PC-3 (cell line): Measurements from ENCODE around the gene ZNF692. TPM values are rescaled to one million over a fixed set of nuclear protein-coding genes. Genes with fewer than 3 reads are reported as not detected.
A peak's percentile ranks its signal among the peaks of the same experiment; 100 is the strongest.

Experiments
- ATAC-seq: fragments of 200-7000 bp; cut with Tn5 transposase; 2 replicates; pipeline ENCODE4 v1.9.1; 2020; ENCODE audit warnings: mild to moderate bottlenecking, moderate library complexity
- BruUV-seq: library from RNA; stranded (reverse); fragments of 400-500 nt; replicated peaks from 2 replicates; lab custom pipeline; 2021; lab: Mats Ljungman, UMichigan
- CTCF ChIA-PET: fragments of 300-600 bp; sonication (Branson Sonifier 250); formaldehyde crosslinking; loops from one replicate; lab custom pipeline; 2022; ENCODE audit warnings: antibody characterized with exemption; lab: Charles Lee
- POLR2A ChIA-PET: fragments of 300-600 bp; sonication (Branson Sonifier 250); formaldehyde crosslinking; loops from one replicate; lab custom pipeline; 2022; ENCODE audit warnings: antibody characterized with exemption; ENCODE audit not compliant: unreplicated experiment; lab: Charles Lee
- DNase-seq: peaks from one replicate; pipeline ENCODE4 v3.0.0-alpha.2; 2015
- H2AFZ ChIP-seq: fragments of 300-600 bp; sonication (generic); 2 replicates; pipeline ENCODE4 v1.6.0; 2016; ENCODE audit warnings: antibody characterized with exemption, low read length
- H3F3A ChIP-seq: fragments of 300-600 bp; sonication (generic); one replicate; pipeline ENCODE4 v1.6.0; 2017; ENCODE audit warnings: antibody characterized with exemption, low read length, control low read depth, mild to moderate bottlenecking; ENCODE audit not compliant: unreplicated experiment
- H3K27ac ChIP-seq: fragments of 300-600 bp; sonication (generic); 2 replicates; pipeline ENCODE4 v1.5.1; 2016; ENCODE audit warnings: mild to moderate bottlenecking, low read length
- H3K27me3 ChIP-seq: fragments of 300-600 bp; sonication (generic); 2 replicates; pipeline ENCODE4 v1.6.1; 2016; ENCODE audit warnings: low read length, mixed read lengths
- H3K36me3 ChIP-seq: fragments of 300-600 bp; sonication (generic); 2 replicates; pipeline ENCODE4 v1.6.1; 2016; ENCODE audit warnings: low read depth, mixed run types, low read length, mixed read lengths
- H3K4me1 ChIP-seq: fragments of 300-600 bp; sonication (generic); 2 replicates; pipeline ENCODE4 v1.5.1; 2016; ENCODE audit warnings: low read length; ENCODE audit not compliant: insufficient read depth
- H3K4me2 ChIP-seq: fragments of 300-600 bp; sonication (generic); 2 replicates; pipeline ENCODE4 v1.6.0; 2016; ENCODE audit warnings: low read length
- H3K4me3 ChIP-seq: fragments of 300-600 bp; sonication (generic); 2 replicates; pipeline ENCODE4 v1.5.1; 2016; ENCODE audit warnings: mild to moderate bottlenecking, low read length, mixed read lengths
- H3K79me2 ChIP-seq: fragments of 300-600 bp; sonication (generic); 2 replicates; pipeline ENCODE4 v1.6.1; 2017; ENCODE audit warnings: low read length, mixed read lengths
- H3K9ac ChIP-seq: fragments of 300-600 bp; sonication (generic); 2 replicates; pipeline ENCODE4 v1.6.0; 2016; ENCODE audit warnings: mild to moderate bottlenecking, low read length
- H3K9me2 ChIP-seq: fragments of 300-600 bp; sonication (generic); replicated peaks from 2 replicates; pipeline ENCODE4 v1.6.1; 2016; ENCODE audit warnings: mixed run types, low read length, mixed read lengths
- H3K9me3 ChIP-seq: fragments of 300-600 bp; sonication (generic); 2 replicates; pipeline ENCODE4 v1.6.1; 2016; ENCODE audit warnings: low read length, mixed read lengths
- H4K20me1 ChIP-seq: fragments of 300-600 bp; sonication (generic); 2 replicates; pipeline ENCODE4 v1.6.1; 2016; ENCODE audit warnings: low read length, mixed read lengths
- CTCF ChIP-seq: fragments of 300-600 bp; sonication (generic); conservative IDR thresholded peaks from 2 replicates; pipeline ENCODE4 v1.5.1; 2017; ENCODE audit warnings: antibody characterized with exemption, low read depth, mild to moderate bottlenecking, low read length
- EZH2 ChIP-seq: fragments of 300-600 bp; sonication (generic); IDR thresholded peaks from one replicate; pipeline ENCODE4 v1.6.1; 2017; ENCODE audit warnings: antibody characterized with exemption, mild to moderate bottlenecking, low read length; ENCODE audit not compliant: unreplicated experiment
- EZH2phosphoT487 ChIP-seq: fragments of 300-600 bp; sonication (generic); IDR thresholded peaks from 2 replicates; pipeline ENCODE4 v1.6.1; 2018; ENCODE audit warnings: mild to moderate bottlenecking, antibody characterized with exemption, low read length, borderline replicate concordance
- intact Hi-C: fragments of 100-400 bp; cut with micrococcal nuclease; formaldehyde crosslinking; loops from 2 replicates; pipeline ENCODE4 v1.9.0; 2023
- total RNA-seq: library from RNA; depleted of rRNA; stranded (reverse); fragments of >200 nt; gene quantifications from 2 replicates; pipeline ENCODE4 v1.2.3, GENCODE V29; 2014

The ZNF692 gene
- total RNA-seq, 1 experiment from 2014 or later, result 85.4 TPM

DNA sequence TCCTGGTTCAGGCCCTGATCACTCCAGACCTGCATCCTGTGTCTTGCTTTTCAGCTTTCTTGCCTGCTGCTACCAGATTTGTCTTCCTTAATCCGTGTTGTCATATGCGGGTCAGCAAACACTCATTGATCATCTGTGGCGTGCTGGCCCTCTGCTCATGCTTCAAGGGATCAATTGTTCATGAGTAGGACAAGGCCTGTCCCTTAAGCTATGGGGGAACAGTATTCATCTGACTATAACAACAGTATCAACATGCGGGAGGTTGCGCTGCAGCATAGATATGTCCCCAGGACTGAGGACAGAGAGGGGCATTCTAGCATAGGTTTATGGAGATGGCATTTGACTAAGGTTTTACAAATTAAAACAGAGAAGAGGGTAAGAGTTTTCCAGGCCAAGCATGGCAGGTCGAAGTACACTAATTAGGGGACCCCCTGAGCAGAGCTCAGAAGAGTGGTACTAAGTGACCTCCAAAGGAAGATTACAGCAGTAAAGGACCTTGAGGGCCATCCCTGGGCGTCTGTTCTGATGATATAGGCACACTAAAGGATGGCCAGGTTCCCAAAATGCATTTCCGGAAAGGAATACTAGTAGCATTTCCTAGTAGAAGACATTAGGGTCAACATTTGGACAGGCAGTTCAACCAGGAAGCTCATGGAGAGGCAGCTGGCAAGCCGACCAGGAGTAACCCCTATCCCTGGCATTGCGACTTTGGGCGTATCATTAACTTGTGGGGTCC is 21.7 kb downstream of the ZNF692 start:
- DNase-seq (no peak), ATAC-seq (no peak)
- no peaks in the 10 kb centered on the region for H4K20me1 ChIP-seq
- H3K4me2 ChIP-seq, result peak overlapping the region; percentile 91
- ChIA-PET CTCF (interaction anchor here (0.7 to 1.2 kb wide), 2 partner anchors 11 to 70 kb away, joined by 4 to 12 read pairs; partner anchors contain the start of gene SH3BP5L), POLR2A (interaction anchor here (0.6 to 1.4 kb wide), 5 partner anchors 11 to 89 kb away, joined by 3 to 53 read pairs (median 5); partner anchors contain the start of genes SH3BP5L and ZNF692)
- H3K4me1 ChIP-seq, result peaks cover 20% of the 10 kb centered on the region
- no peak overlapping the region; the same call in 1 of the 2 replicates for H3K27ac ChIP-seq
- no peaks in the 10 kb centered on the region for H3K9me2 ChIP-seq
- H3F3A ChIP-seq, result no peaks in the 10 kb centered on the region
- BruUV-seq, result TSS peak; percentile 77
- no peaks in the 10 kb centered on the region for H3K9me3 ChIP-seq
- H3K79me2 ChIP-seq, result peaks cover 33% of the 10 kb centered on the region
- TF ChIP-seq EZH2 (no peak), CTCF (no peak)
- no peaks in the 10 kb centered on the region for H3K36me3 ChIP-seq
- peak overlapping the region; percentile 86 for H3K9ac ChIP-seq
- H3K4me3 ChIP-seq, result peak overlapping the region; percentile 77
- intact Hi-C loops, result no loop called here
- no peaks in the 10 kb centered on the region for H3K27me3 ChIP-seq
- H2AFZ ChIP-seq, result peak overlapping the region; percentile 86

GRCh38 chr1:248834343-248834940 is 24.4 kb downstream of the ZNF692 start:
- BruUV-seq, result no TSS peak
- H3K4me1 ChIP-seq, result peaks cover 12% of the 10 kb centered on the region

More at GRCh38 chr1:248834343-248834940, 24.4 kb downstream of the ZNF692 start:
- no peak overlapping the region for H3K4me2 ChIP-seq
- CTCF ChIA-PET, result no interaction called here
- H3K9me3 ChIP-seq, result no peaks in the 10 kb centered on the region
- no peaks in the 10 kb centered on the region for H3F3A ChIP-seq
- TF ChIP-seq EZH2phosphoT487 (no peak), EZH2 (no peak), CTCF (no peak)
- H3K27me3 ChIP-seq, result no peaks in the 10 kb centered on the region
- no peak overlapping the region for H3K4me3 ChIP-seq
- no peak overlapping the region for H3K27ac ChIP-seq
- no peak overlapping the region for H2AFZ ChIP-seq
- no peaks in the 10 kb centered on the region for H3K9me2 ChIP-seq
- no peaks in the 10 kb centered on the region for H4K20me1 ChIP-seq
- ATAC-seq (no peak), DNase-seq (no peak)
- POLR2A ChIA-PET, result no interaction called here
- intact Hi-C loops, result no loop called here
- no peaks in the 10 kb centered on the region for H3K36me3 ChIP-seq
- peaks cover 6% of the 10 kb centered on the region for H3K79me2 ChIP-seq
- no peak overlapping the region for H3K9ac ChIP-seq
